ENCODE data around the gene CFAP100.

CFAP100 gene

GRCh38 chr3:126446301-126446700 is 51.6 kb downstream of the CFAP100 start:
- peak in 3 of 42 donors; percentile 7 to 27 (median 25) for DNase-seq
- intact Hi-C loops (cut with DNase I): no loop called here

GRCh38 chr3:126446791-126447190 is 52.1 kb downstream of the CFAP100 start:
- intact Hi-C loops (cut with DNase I): no loop called here
- peak in 6 of 42 donors; percentile 3 to 63 (median 24) for DNase-seq

- DNase-seq: peak in 2 of 42 donors; percentile 21 to 34
Measured at GRCh38 chr3:126447456-126448106, 52.9 kb downstream of the CFAP100 start.

GRCh38 chr3:126448136-126448892 is 53.6 kb downstream of the CFAP100 start:
- intact Hi-C loops (cut with DNase I): no loop called here
- DNase-seq: peak in 3 of 42 donors; percentile 11 to 31 (median 29)

More at GRCh38 chr3:126447456-126448106, 52.9 kb downstream of the CFAP100 start:
- intact Hi-C loops (cut with DNase I): no loop called here

- DNase-seq: no peak
Measured at GRCh38 chr3:126448893-126449180, 54.1 kb downstream of the CFAP100 start.

GRCh38 chr3:126449621-126450051 is 54.9 kb downstream of the CFAP100 start:
- intact Hi-C loops (cut with DNase I): no loop called here
- peak in 3 of 42 donors; percentile 3 to 25 (median 12) for DNase-seq

More at GRCh38 chr3:126448893-126449180, 54.1 kb downstream of the CFAP100 start:
- intact Hi-C loops (cut with DNase I): no loop called here

GRCh38 chr3:126450219-126450618 is 55.5 kb downstream of the CFAP100 start:
- intact Hi-C loops (cut with DNase I): no loop called here
- DNase-seq: peak in 3 of 42 donors; percentile 8 to 25 (median 20)

- intact Hi-C loops (cut with DNase I): no loop called here
- DNase-seq: peak in 2 of 42 donors; percentile 24 to 30
Measured at GRCh38 chr3:126450744-126451143, 56.0 kb downstream of the CFAP100 start.

- peak in 3 of 42 donors; percentile 10 to 31 (median 29) for DNase-seq
Measured at GRCh38 chr3:126451511-126451910, 56.8 kb downstream of the CFAP100 start.

GRCh38 chr3:126452213-126452612 is 57.5 kb downstream of the CFAP100 start:
- intact Hi-C loops (cut with DNase I): no loop called here
- peak in 13 of 42 donors; percentile 28 to 74 (median 37) for DNase-seq

More at GRCh38 chr3:126451511-126451910, 56.8 kb downstream of the CFAP100 start:
- intact Hi-C loops (cut with DNase I): no loop called here

GRCh38 chr3:126454025-126454424 is 59.3 kb downstream of the CFAP100 start:
- no peak for DNase-seq
- intact Hi-C loops (cut with DNase I): no loop called here

GRCh38 chr3:126454437-126455198 is 59.9 kb downstream of the CFAP100 start:
- peak in 1 of 42 donors; percentile 2 for DNase-seq
- intact Hi-C loops (cut with DNase I): no loop called here

GRCh38 chr3:126456211-126456610 is 61.5 kb downstream of the CFAP100 start:
- intact Hi-C loops (cut with DNase I): no loop called here
- DNase-seq: peak in 3 of 42 donors; percentile 4 to 25 (median 19)

- DNase-seq: peak in 3 of 42 donors; percentile 13 to 22 (median 15)
- intact Hi-C loops (cut with DNase I): no loop called here
Measured at GRCh38 chr3:126456766-126457388, 62.2 kb downstream of the CFAP100 start.

- intact Hi-C loops (cut with DNase I): no loop called here
- peak in 1 of 42 donors; percentile 7 for DNase-seq
Measured at GRCh38 chr3:126459111-126459762, 64.5 kb downstream of the CFAP100 start.

- peak in 2 of 42 donors; percentile 7 to 11 for DNase-seq
Measured at GRCh38 chr3:126459763-126460127, 65.0 kb downstream of the CFAP100 start.

GRCh38 chr3:126460381-126460780 is 65.7 kb downstream of the CFAP100 start:
- intact Hi-C loops (cut with DNase I): no loop called here
- DNase-seq: peak in 3 of 42 donors; percentile 3 to 21 (median 10)

More at GRCh38 chr3:126459763-126460127, 65.0 kb downstream of the CFAP100 start:
- intact Hi-C loops (cut with DNase I): no loop called here

- intact Hi-C loops (cut with DNase I): no loop called here
- DNase-seq: peak in 3 of 42 donors; percentile 8 to 34 (median 20)
Measured at GRCh38 chr3:126461450-126462070, 66.9 kb downstream of the CFAP100 start.

All from head of caudate nucleus (tissue), 42 donors.